A673 (cell line): ENCODE results near the gene TASOR. TPM values are rescaled to one million over a fixed set of nuclear protein-coding genes. Genes with fewer than 3 reads are reported as not detected.
"Not testable (repeated sequence)": the region's sequence is repeated elsewhere in the genome, so short reads cannot be mapped to it uniquely, and the experiment has no call there.

ENCODE experiments used
- BruUV-seq: library from RNA; stranded (reverse); fragments of 400-500 nt; replicated peaks from 2 replicates; lab custom pipeline; 2021; lab: Mats Ljungman, UMichigan
- CTCF ChIA-PET: fragments of 300-600 bp; sonication (Branson Sonifier 250); formaldehyde crosslinking; loops from one replicate; lab custom pipeline; 2022; ENCODE audit warnings: antibody characterized with exemption; lab: Charles Lee
- POLR2A ChIA-PET: fragments of 300-600 bp; sonication (Branson Sonifier 250); formaldehyde crosslinking; loops from one replicate; lab custom pipeline; 2022; ENCODE audit warnings: antibody characterized with exemption; ENCODE audit not compliant: low non-redundant PET; lab: Charles Lee
- DNase-seq: peaks from one replicate; pipeline ENCODE4 v3.0.0-alpha.2; 2015; ENCODE audit warnings: low spot score
- H3K27ac ChIP-seq: fragments of 200-600 bp; sonication (generic); 2 replicates; pipeline ENCODE4 v1.5.1; 2016; ENCODE audit warnings: mixed run types, low read depth, mild to moderate bottlenecking, mixed read lengths, antibody characterized with exemption, low read length; ENCODE audit not compliant: poor library complexity, severe bottlenecking
- H3K27me3 ChIP-seq: fragments of 200-600 bp; sonication (generic); replicated peaks from 2 replicates; pipeline ENCODE4 v1.6.1; 2017; ENCODE audit warnings: mixed run types, low read depth, mild to moderate bottlenecking, mixed read lengths, antibody characterized with exemption, low read length; ENCODE audit not compliant: insufficient read depth, poor library complexity
- H3K36me3 ChIP-seq: fragments of 200-600 bp; sonication (generic); 2 replicates; pipeline ENCODE4 v1.6.1; 2016; ENCODE audit warnings: mixed run types, mild to moderate bottlenecking, mixed read lengths, antibody characterized with exemption, low read length; ENCODE audit not compliant: insufficient read depth, poor library complexity, severe bottlenecking
- H3K4me1 ChIP-seq: fragments of 200-600 bp; sonication (generic); 2 replicates; pipeline ENCODE4 v1.6.1; 2017; ENCODE audit warnings: mixed run types, mild to moderate bottlenecking, mixed read lengths, antibody characterized with exemption, low read length; ENCODE audit not compliant: insufficient read depth, poor library complexity, severe bottlenecking
- H3K4me3 ChIP-seq: fragments of 200-600 bp; sonication (generic); 2 replicates; pipeline ENCODE4 v1.5.1; 2016; ENCODE audit warnings: low read depth, mixed run types, mild to moderate bottlenecking, mixed read lengths, low read length; ENCODE audit not compliant: poor library complexity, severe bottlenecking
- H3K9me3 ChIP-seq: fragments of 200-600 bp; sonication (generic); 2 replicates; pipeline ENCODE4 v1.6.1; 2016; ENCODE audit warnings: mixed run types, low read depth, mild to moderate bottlenecking, mixed read lengths, antibody characterized with exemption, low read length; ENCODE audit not compliant: poor library complexity, severe bottlenecking
- CTCF ChIP-seq: fragments of 300-800, 200-600 bp; sonication (generic); conservative IDR thresholded peaks from 2 replicates; pipeline ENCODE4 v1.5.1; 2017; ENCODE audit warnings: low read depth, mild to moderate bottlenecking, antibody characterized with exemption, low read length, moderate library complexity, mixed read lengths
- EZH2 ChIP-seq: fragments of 200-600 bp; sonication (generic); IDR thresholded peaks from 2 replicates; pipeline ENCODE4 v1.6.1; 2017; ENCODE audit warnings: borderline replicate concordance, low read depth, mild to moderate bottlenecking, mixed read lengths, antibody characterized with exemption, low read length; ENCODE audit not compliant: poor library complexity, severe bottlenecking
- intact Hi-C: fragments of 100-400 bp; cut with micrococcal nuclease; formaldehyde crosslinking; loops from one replicate; pipeline ENCODE4 v1.10.0; 2022; ENCODE audit not compliant: unreplicated experiment
- total RNA-seq: library from RNA; stranded (reverse); gene quantifications from 2 replicates; pipeline ENCODE4 v1.2.3, GENCODE V29; 2021

Gene TASOR
- total RNA-seq, 1 experiment from 2014 or later = 29.0 TPM

- DNase-seq = no peak
- BruUV-seq = no TSS peak
- Histone ChIP-seq H3K9me3 (no peaks in the 10 kb centered on the region), H3K27ac (no peak overlapping the region), H3K4me1 (no peaks in the 10 kb centered on the region), H3K36me3 (no peaks in the 10 kb centered on the region), H3K4me3 (no peak overlapping the region), H3K27me3 (no peaks in the 10 kb centered on the region)
- POLR2A ChIA-PET = no interaction called here
- intact Hi-C loops = no loop called here
- TF ChIP-seq CTCF (no peak), EZH2 (no peak)
- CTCF ChIA-PET = no interaction called here
These were observed 10.7 kb upstream of the TASOR start for GRCh38 chr3:56693750-56694149.

- H3K9me3 ChIP-seq, H3K27ac ChIP-seq, H3K4me1 ChIP-seq, BruUV-seq, H3K27me3 ChIP-seq, H3K36me3 ChIP-seq, POLR2A ChIA-PET, CTCF ChIA-PET, H3K4me3 ChIP-seq, intact Hi-C loops, DNase-seq: not testable (repeated sequence)
These were observed 9.7 kb upstream of the TASOR start for GRCh38 chr3:56692520-56693433.

GRCh38 chr3:56692001-56692365 is 8.9 kb upstream of the TASOR start:
- DNase-seq, BruUV-seq, H3K4me1 ChIP-seq, CTCF ChIA-PET, H3K9me3 ChIP-seq, H3K27me3 ChIP-seq, intact Hi-C loops, POLR2A ChIA-PET, H3K4me3 ChIP-seq, H3K36me3 ChIP-seq, H3K27ac ChIP-seq: not testable (repeated sequence)

- intact Hi-C loops = no loop called here
- Histone ChIP-seq H3K27ac (no peak overlapping the region), H3K36me3 (no peaks in the 10 kb centered on the region), H3K4me1 (no peaks in the 10 kb centered on the region), H3K4me3 (no peak overlapping the region), H3K9me3 (no peaks in the 10 kb centered on the region), H3K27me3 (no peaks in the 10 kb centered on the region)
- DNase-seq = no peak
- ChIA-PET CTCF (no interaction called here), POLR2A (no interaction called here)
- no TSS peak for BruUV-seq
- TF ChIP-seq EZH2 (no peak), CTCF (no peak)
These were observed 8.3 kb upstream of the TASOR start for GRCh38 chr3:56691165-56692000.
